NCI-H226 (cell line): ENCODE measurements around the gene CLCA1.

Experiments
- DNase-seq: peaks from one replicate; pipeline ENCODE4 v3.0.0-alpha.2; 2015

The CLCA1 gene

GRCh38 chr1:86504895-86505563 is 36.3 kb downstream of the CLCA1 start:
- no peak for DNase-seq

- DNase-seq, result no peak
Measured at GRCh38 chr1:86505564-86505902, 36.8 kb downstream of the CLCA1 start.

- DNase-seq, result no peak
Measured at GRCh38 chr1:86507935-86508582, 39.3 kb downstream of the CLCA1 start.

- DNase-seq, result no peak
Measured at GRCh38 chr1:86508583-86508969, 39.8 kb downstream of the CLCA1 start.

- DNase-seq, result peak; percentile 38
Measured at GRCh38 chr1:86515597-86515996, 46.9 kb downstream of the CLCA1 start.

- peak; percentile 40 for DNase-seq
Measured at GRCh38 chr1:86516335-86516734, 47.6 kb downstream of the CLCA1 start.

- peak; percentile 68 for DNase-seq
Measured at GRCh38 chr1:86517336-86517735, 48.6 kb downstream of the CLCA1 start.

- no peak for DNase-seq
Measured at GRCh38 chr1:86520789-86521521, 52.2 kb downstream of the CLCA1 start.

GRCh38 chr1:86521522-86521891 is 52.8 kb downstream of the CLCA1 start:
- no peak for DNase-seq

- no peak for DNase-seq
Measured at GRCh38 chr1:86522240-86522639, 53.5 kb downstream of the CLCA1 start.

- DNase-seq, result no peak
Measured at GRCh38 chr1:86523670-86524354, 55.1 kb downstream of the CLCA1 start.

- no peak for DNase-seq
Measured at GRCh38 chr1:86527306-86527705, 58.6 kb downstream of the CLCA1 start.

GRCh38 chr1:86530211-86530845 is 61.6 kb downstream of the CLCA1 start:
- DNase-seq, result no peak

- no peak for DNase-seq
Measured at GRCh38 chr1:86537928-86538695, 69.4 kb downstream of the CLCA1 start.

- DNase-seq, result no peak
Measured at GRCh38 chr1:86538775-86539174, 70.0 kb downstream of the CLCA1 start.

- DNase-seq, result no peak
Measured at GRCh38 chr1:86541859-86542258, 73.1 kb downstream of the CLCA1 start.

GRCh38 chr1:86542631-86543030 is 73.9 kb downstream of the CLCA1 start:
- DNase-seq, result peak; percentile 38

GRCh38 chr1:86546787-86547221 is 78.1 kb downstream of the CLCA1 start, which contains the start of gene CLCA4:
CLCA4 (plus strand) TSS chr1:86547078; CDS start chr1:86547120, 42 bp downstream.
- no peak for DNase-seq

- DNase-seq, result no peak
Measured at GRCh38 chr1:86548839-86549238, 80.1 kb downstream of the CLCA1 start.
